Stimulated activated CD8-positive, alpha-beta memory T cell treated with anti-CD3 and anti-CD28 coated beads, Interleukin-15, amount 100 ng/mL, for 24 hours (primary cell): ENCODE measurements around the gene GPC6.
"Not testable (repeated sequence)": the region's sequence is repeated elsewhere in the genome, so short reads cannot be mapped to it uniquely, and the experiment has no call there.

Experiments
- DNase-seq: peaks from one replicate; pipeline ENCODE4 v3.0.0-alpha.2; 2020; ENCODE audit warnings: low read depth

GPC6 gene

DNA sequence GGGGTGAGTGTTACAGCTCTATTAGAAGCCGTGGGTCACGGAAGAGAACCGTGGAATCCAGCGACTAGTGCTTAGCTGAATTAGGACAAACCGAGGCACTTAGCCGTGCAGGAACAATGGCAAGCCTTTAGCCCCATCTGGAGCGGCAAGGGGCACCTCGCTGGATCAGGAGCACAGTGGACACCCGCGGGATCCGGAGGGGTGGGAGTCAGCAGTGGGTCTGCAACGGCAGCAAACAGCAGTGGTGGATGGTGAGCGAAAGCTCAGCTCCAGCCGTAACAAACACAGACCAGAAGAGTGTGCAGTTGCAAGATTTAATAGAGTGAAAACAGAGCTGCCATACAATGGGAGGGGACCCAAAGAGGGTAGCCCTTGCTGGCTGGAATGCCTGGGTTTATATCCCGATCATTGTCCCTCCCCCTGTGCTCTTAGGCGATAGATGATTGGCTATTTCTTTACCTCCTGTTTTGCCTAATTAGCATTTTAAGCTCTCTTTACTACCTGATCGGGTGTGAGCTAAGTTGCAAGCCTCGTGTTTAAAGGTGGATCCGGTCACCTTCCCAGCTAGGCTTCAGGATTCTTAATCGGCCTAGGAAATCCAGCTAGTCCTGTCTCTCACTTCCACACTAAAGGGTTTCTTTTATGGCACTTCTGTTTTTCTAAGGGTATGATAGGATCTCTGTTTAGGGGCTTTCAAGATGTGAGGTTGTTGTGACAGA, 1076.4 kb downstream of the GPC6 start:
- not testable (repeated sequence) for DNase-seq

- DNase-seq, result no peak
These were observed 1077.1 kb downstream of the GPC6 start for GRCh38 chr13:94303644-94304174.

GRCh38 chr13:94305033-94305432, 1078.4 kb downstream of the GPC6 start:
- no peak for DNase-seq

DNA sequence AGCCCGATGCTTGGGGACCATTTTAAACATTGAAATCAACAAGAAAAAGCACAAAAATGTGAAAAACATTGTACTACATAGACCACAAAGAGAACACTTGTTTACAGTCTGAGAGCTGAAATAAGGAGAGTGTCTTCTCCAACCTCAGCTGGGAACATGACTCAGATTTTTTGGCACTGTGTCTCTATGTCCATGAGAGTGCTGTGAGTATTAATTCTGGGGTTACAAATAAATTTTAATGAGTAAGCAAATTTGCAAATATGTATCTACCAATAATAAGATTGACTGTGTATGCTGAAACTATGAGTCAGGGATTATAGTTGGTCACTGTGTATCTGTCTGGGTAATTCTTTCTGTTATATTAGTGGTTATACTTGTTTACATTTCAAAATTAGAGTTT, 1078.9 kb downstream of the GPC6 start:
- no peak for DNase-seq

DNA sequence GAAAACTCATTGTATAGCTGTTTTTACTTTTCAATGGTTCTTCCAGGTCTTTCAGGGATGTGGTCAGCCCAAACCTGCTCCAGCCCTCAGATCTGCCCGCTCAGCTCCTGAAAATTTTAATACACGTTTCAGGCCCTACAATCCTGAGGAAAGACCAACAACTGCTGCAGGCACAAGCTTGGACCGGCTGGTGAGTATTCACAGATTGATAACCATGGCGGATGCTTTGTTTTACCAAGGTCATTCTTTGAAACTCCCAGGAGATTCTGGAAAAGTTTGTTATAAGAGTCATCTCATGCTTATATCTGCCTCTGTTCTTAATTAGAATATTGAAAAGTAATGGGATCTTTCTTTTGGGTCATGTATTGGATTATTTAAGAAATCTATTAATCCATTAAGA, 1079.3 kb downstream of the GPC6 start:
- DNase-seq, result no peak

GRCh38 chr13:94308832-94309231, 1082.2 kb downstream of the GPC6 start:
- DNase-seq, result no peak

DNA sequence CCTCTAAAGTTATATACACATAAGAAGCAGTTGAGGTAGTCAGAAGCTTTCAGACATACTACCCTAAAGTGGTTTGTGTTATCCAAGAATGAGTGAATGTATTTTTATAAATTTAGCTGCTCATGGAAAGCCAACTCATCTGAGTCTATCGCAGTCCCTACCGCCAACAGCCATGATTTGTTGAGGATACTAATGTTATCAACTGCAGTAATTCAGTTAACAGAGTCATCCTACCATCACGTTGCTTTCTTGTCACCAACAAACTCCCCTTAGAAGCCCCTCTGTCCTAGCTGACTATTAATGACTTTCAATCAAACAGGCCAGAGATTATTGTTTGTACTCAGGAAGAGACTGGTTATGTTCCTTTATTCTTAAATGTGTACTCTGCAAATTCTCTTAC, 1083.0 kb downstream of the GPC6 start:
- no peak for DNase-seq

GRCh38 chr13:94309997-94310855, 1083.6 kb downstream of the GPC6 start:
- DNase-seq, result no peak

- DNase-seq, result no peak
These were observed 1085.3 kb downstream of the GPC6 start for GRCh38 chr13:94311893-94312292.

- no peak for DNase-seq
These were observed 1086.1 kb downstream of the GPC6 start for GRCh38 chr13:94312511-94313216.

- no peak for DNase-seq
These were observed 1086.8 kb downstream of the GPC6 start for GRCh38 chr13:94313321-94313910.

- DNase-seq, result no peak
These were observed 1087.3 kb downstream of the GPC6 start for GRCh38 chr13:94313926-94314325.

GRCh38 chr13:94315188-94315587, 1088.6 kb downstream of the GPC6 start:
- DNase-seq, result no peak

DNA sequence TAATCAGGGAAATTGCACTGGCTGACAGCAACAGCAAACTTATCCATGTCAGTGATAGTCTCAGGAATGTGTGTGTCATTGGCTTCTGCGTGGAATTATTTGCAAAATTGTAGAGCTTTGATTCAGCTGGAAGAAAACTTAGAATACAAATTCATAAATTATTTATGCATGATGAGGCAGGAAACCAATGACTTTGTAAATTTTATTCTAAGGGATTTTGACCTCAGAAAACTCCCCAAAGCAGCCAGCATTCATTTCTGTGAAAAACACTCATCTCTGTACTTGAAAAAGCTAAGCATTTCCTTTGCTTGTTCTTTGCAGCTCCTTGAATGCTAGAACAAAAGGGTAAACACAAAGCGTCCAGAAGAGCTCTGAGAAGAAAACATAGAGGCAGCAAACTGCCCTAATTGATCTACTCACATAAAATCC, 1090.5 kb downstream of the GPC6 start:
- no peak for DNase-seq

DNA sequence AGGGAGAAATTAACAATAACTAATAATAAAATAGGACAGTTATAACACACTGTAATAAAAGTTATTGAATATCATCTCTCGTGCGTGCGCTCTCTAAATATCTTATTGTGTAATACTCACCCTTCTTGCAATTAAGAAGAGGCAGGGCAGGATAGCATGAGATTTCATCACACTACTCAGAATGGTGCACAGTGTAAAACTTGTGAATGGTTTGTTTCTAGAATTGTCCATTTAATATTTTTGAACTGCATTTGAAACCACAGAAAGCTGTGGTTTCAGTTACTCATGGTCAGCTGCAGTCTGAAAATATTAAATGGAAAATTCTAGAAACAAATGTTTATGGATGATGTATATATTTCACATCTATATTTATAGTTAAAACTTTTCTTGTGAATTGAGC, 1091.8 kb downstream of the GPC6 start:
- no peak for DNase-seq

GRCh38 chr13:94319501-94319900, 1092.9 kb downstream of the GPC6 start:
- DNase-seq, result no peak

DNA sequence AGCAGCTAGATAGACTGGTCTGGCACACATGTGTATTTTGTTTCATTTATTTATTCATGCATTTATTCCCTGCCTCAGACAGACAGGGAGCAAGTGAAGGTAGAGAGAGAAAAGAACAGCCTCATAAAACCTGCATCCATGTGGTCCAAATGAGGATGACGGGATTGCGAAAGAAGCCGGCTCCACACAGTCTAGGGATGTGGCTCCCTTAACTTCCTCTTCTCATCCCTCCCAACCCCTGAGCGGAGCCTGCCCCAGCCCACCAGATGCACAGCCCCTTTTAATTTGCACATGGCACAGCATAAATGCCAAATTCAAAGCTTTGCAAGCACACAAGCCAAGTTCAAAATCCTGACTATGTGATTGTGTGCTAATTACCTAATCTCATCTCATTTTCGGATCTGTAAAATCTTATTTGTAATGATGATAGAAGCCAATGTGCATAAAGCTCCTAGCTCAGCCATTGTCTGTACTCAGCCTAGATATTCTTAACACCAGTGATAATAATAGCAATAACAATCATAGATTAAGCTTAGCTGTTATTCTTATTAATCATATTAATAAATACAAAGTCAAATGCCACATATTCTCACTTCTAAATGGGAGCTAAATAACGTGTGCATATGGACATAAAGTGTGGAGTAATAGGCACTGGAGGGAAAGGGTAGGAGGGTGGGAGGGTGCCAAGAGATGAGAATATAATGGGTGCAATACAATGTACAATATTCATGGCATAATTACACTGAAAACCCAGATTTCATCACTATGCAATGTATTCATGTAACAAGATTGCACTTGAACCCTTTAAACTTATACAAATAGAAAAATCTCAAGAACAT, 1096.5 kb downstream of the GPC6 start:
- no peak for DNase-seq

GRCh38 chr13:94323764-94324758, 1097.5 kb downstream of the GPC6 start:
- DNase-seq, result no peak

DNA sequence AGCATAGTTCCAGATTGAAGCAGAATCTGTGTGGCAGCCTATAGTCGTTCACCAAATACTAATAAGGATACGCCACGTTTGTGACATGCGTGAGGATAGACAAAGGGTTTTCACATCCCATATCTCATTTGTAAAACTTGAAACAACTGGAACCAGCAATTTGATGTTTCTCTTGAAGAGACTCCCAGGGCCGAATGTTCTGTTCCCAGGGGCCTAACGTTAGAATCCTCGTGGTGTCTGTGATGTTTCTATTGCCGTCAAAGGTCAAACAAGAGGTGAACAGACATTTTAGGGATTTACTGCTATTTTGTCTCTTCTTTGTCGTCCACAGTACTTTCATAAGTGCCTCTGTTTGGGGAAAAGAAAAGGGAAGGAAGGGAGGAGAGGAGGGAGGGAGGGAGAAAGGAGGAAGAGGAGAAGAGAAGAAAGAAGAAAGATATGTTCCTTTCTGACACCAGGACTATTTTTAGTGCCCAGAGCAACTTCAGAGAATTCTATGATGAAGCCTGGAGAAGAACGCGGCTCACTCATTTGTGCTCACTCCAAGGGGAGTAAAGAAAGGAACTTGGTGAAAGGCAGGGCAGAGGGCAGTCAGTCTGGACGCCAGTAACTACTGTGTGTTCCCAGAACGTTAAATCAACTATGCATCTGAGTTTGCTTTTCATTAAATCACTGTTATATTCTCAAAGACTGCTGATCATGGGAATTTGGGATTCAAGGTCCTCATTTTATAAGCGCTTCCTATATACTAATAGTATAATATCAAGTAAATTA, 1098.3 kb downstream of the GPC6 start:
- no peak for DNase-seq
